ENCODE data around the gene EFNB1. TPM values are rescaled to one million over a fixed set of nuclear protein-coding genes. Genes with fewer than 3 reads are reported as not detected.

The EFNB1 gene
- total RNA-seq, 1 donor = 7.4 TPM

DNA sequence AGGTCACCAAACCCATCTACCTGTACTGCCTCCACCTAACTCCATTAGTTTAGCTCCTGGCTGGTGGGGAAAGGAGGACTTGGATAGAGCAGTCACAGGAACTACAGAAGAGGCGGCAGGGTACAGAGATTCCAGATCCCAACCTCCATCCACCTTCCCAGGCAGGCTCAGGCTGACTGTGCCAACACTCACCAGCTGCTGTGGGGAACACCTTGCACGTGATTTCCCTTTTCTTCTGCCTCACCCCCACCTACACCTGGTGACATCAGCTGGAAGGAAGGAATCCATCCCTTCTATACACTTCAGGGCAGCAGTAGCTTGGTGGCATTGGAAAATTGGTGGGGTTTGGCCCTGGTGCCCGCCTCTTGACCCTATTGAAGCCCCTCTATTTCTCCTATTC lies 41.5 kb downstream of the EFNB1 start:
- TF ChIP-seq, protein P1, sequence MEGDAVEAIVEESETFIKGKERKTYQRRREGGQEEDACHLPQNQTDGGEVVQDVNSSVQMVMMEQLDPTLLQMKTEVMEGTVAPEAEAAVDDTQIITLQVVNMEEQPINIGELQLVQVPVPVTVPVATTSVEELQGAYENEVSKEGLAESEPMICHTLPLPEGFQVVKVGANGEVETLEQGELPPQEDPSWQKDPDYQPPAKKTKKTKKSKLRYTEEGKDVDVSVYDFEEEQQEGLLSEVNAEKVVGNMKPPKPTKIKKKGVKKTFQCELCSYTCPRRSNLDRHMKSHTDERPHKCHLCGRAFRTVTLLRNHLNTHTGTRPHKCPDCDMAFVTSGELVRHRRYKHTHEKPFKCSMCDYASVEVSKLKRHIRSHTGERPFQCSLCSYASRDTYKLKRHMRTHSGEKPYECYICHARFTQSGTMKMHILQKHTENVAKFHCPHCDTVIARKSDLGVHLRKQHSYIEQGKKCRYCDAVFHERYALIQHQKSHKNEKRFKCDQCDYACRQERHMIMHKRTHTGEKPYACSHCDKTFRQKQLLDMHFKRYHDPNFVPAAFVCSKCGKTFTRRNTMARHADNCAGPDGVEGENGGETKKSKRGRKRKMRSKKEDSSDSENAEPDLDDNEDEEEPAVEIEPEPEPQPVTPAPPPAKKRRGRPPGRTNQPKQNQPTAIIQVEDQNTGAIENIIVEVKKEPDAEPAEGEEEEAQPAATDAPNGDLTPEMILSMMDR (IDR thresholded peaks at IDR 0.05; ENCODE audit: insufficient read depth, low read length) = no peak
- H3K4me3 ChIP-seq (ENCODE audit: low read depth, low read length) = no peak overlapping the region
- DNase-seq (ENCODE audit: low read depth) = no peak

DNA sequence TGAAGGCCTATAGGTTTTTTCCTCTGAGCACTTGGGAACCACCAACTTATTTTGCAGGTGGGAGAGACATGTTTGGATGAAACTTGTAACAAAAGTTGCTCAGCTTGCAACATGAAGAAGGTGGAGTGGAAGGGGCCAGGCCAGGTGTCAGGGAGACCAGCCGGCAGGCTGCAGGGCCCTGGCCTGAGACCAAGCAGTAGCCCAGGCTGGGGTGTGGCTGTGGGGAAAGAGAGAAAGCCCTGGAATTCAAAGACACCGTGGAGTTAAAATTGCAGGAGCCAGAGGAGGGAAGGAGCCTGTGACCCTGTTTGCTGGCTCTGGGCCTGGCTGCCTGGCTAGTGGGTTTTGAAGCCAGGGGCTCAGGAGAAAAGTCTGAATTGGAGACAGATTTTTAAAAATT lies 43.4 kb downstream of the EFNB1 start:
- no peak for DNase-seq (ENCODE audit: low read depth)
- TF ChIP-seq, protein P1 (IDR thresholded peaks at IDR 0.05; ENCODE audit: insufficient read depth, low read length) = no peak

DNA sequence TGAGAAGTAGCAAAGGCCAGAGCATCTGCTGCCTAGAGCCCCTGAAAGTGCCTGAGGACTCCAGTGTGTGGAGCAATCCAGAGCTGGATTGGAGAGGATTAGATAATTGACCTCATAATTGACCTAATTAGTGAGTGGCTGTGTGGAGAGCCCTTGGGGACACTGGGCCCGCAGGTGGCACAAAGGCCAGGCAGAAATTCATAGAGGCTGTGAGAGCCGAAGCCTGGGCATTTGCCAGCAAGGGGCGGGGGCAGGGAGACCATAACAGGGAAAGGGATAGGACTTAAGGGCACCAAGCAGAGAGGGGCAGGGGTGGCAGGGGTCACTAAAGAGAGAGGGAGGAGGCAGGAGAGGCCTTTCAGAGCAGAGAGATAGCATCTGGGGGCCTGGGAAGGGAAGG lies 45.3 kb downstream of the EFNB1 start:
- TF ChIP-seq, protein P1 (IDR thresholded peaks at IDR 0.05; ENCODE audit: insufficient read depth, low read length) = no peak
- no peak overlapping the region for H3K4me3 ChIP-seq (ENCODE audit: low read depth, low read length)
- no peak for DNase-seq (ENCODE audit: low read depth)

More for the DNA sequence above, 43.4 kb downstream of the EFNB1 start:
- no peak overlapping the region for H3K4me3 ChIP-seq (ENCODE audit: low read depth, low read length)

DNA sequence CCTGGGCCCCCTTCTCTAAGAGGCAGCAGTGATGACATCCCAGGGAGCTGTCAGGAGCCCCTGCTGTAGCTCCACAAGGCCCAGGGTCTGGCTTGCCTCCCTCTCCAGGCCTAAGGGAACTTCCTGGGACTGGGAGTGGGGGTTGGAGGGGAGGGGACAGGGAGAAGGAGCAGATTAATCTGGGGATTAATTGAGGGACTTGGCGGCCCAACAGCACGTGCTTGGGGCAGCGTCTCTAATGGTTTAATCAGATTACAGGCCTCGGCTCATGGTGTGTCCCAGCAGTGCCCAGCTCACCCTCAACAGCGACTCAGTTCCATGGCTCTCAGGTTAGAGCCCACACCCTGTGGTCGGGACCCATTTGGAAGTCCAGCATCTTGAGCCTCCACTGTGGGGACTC lies 47.9 kb downstream of the EFNB1 start:
- DNase-seq (ENCODE audit: low read depth) = no peak
- H3K4me3 ChIP-seq (ENCODE audit: low read depth, low read length) = no peak overlapping the region
- TF ChIP-seq, protein P1 (IDR thresholded peaks at IDR 0.05; ENCODE audit: insufficient read depth, low read length) = no peak

DNA sequence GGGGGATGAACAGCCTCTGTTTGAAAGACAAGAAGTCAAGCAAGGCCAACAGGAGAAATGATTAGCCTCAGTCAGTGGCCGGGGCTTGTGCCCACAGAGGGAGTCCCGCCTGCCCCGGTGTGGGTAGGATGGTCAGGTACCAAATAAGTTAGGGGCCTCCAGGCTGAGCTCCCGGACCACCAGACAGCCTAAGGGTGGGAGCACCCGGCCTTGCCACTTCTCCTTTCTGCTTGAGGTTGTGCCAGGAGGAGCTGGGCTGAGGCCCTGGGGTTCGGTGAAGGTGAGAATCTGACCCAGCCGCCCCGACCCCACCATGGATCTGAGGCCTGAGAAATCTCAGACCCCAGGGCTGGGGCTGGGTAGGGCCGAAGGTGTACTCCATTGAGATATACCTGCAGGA lies 48.8 kb downstream of the EFNB1 start:
- TF ChIP-seq, protein P1 (IDR thresholded peaks at IDR 0.05; ENCODE audit: insufficient read depth, low read length) = no peak
- no peak for DNase-seq (ENCODE audit: low read depth)

DNA sequence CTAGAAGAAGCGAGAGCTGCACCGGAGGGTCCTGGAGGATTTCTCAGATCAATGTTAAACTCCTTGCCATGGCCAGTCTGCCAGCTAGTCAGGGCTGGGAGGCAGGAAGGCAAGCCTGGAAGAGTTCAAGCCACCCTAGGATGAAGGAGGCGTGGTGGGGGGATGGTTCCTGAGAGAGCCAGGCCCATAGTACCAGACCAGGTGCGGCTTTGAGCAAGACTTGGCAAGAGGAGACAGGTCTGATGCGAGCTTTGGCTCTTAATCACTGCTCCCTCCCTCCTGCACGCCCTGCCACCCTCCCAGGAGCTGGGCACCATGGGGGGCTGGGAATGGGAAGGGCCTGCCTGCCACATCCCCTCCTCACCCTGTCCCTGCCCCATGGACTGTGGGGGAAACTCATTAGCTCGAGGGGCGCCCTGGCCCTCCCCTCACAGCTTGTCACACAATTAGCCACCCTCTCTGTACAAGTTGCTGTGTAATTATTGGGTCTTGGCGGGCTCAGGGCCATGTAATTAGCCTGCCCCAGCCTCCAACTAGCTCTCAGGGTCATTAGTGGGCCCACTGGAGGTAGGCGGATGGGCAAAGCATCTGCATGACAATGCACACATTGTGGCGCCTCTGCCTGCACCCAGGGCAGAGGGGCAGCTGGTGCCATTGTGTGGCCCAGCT lies 50.3 kb downstream of the EFNB1 start:
- TF ChIP-seq, protein P1 (IDR thresholded peaks at IDR 0.05; ENCODE audit: insufficient read depth, low read length) = no peak
- DNase-seq (ENCODE audit: low read depth) = no peak
- H3K4me3 ChIP-seq (ENCODE audit: low read depth, low read length) = no peak overlapping the region

More for the DNA sequence above, 48.8 kb downstream of the EFNB1 start:
- H3K4me3 ChIP-seq (ENCODE audit: low read depth, low read length) = no peak overlapping the region

All from fibroblast of the aortic adventitia (primary cell).